Thyroid gland (tissue), 4 donors: Measurements from ENCODE around the gene VCP.

Source experiments
- POLR2A ChIP-seq, 2 donors: fragments of 450-650 bp; IDR thresholded peaks; one replicate each; pipeline ENCODE4 v1.6.1; 2017; ENCODE audit warnings: antibody characterized with exemption in 2 of 2, mild to moderate bottlenecking in 2 of 2, moderate library complexity in 1 of 2
- TF ChIP-seq, protein P1 (sequence below), 6 experiments: fragments of 200-600 bp in 3 of 6; fragments of 450-650 bp in 3 of 6; sonication (generic) in 3 of 6; IDR thresholded peaks; one replicate each; pipeline ENCODE4 v1.5.1; 2016 to 2019; ENCODE audit warnings: antibody characterized with exemption in 6 of 6, mild to moderate bottlenecking in 2 of 6, inconsistent platforms in 1 of 6, moderate library complexity in 1 of 6

DNA sequence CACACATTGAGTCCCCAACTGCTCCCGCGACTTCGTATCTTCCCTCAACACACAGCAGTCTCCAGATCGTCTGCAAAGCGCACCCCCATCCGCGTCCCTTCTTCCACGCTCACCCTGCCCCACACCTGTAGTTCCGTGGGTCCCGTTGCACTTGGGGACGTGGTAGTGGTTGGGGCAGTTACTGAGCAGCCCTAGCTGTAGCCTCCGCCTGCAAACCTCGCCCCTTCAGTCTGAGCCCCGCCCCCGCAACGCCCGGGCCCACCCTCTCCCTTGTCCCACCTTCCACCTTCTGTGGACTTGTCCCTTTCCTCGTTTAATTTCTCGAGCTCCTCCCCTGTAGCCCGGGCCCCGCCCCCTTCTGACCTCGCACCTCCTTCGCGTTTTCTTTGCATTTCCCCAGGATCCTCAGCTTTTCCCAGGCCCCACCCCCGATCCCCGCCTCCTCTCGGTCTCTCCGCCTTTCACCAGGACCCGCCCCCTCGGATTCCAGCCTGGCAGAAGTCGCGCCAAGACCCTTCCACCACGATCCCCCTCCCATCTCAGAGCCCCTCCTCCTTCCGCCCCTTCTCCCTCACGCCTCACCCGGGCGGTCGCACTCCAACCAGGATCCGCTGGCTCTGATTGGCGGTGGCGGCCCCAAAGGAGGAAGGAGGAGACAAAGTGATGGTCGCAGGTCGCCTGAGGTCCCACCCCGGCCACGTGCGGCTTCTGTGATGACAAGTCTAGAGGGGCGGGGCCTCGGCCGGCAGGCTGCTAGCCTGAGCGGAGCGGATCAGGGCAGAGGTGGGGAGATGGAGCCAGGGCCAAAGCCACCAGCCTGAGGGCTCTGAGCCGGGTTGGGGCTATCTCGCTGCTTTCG, 43.5 kb upstream of the VCP start, which contains the start of gene ATOSB:
- peak in 1 of 2 donors; percentile 77 for TF ChIP-seq POLR2A (IDR thresholded peaks at IDR 0.05)
- TF ChIP-seq, protein P1, sequence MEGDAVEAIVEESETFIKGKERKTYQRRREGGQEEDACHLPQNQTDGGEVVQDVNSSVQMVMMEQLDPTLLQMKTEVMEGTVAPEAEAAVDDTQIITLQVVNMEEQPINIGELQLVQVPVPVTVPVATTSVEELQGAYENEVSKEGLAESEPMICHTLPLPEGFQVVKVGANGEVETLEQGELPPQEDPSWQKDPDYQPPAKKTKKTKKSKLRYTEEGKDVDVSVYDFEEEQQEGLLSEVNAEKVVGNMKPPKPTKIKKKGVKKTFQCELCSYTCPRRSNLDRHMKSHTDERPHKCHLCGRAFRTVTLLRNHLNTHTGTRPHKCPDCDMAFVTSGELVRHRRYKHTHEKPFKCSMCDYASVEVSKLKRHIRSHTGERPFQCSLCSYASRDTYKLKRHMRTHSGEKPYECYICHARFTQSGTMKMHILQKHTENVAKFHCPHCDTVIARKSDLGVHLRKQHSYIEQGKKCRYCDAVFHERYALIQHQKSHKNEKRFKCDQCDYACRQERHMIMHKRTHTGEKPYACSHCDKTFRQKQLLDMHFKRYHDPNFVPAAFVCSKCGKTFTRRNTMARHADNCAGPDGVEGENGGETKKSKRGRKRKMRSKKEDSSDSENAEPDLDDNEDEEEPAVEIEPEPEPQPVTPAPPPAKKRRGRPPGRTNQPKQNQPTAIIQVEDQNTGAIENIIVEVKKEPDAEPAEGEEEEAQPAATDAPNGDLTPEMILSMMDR (IDR thresholded peaks at IDR 0.05) = no peak
